ENCODE data around the gene VAC14.

The VAC14 gene

GRCh38 chr16:70700101-70701020 lies 100.6 kb downstream of the VAC14 start:
- Mint-ChIP-seq H3K4me1 (peaks cover 59% of the 10 kb centered on the region), H3K27ac (peak overlapping the region; percentile 88)

GRCh38 chr16:70699696-70700095 lies 101.3 kb downstream of the VAC14 start:
- no peak overlapping the region for H3K4me3 Mint-ChIP-seq
- no peak overlapping the region for H3K27ac Mint-ChIP-seq
- no peak for DNase-seq
- H3K27me3 Mint-ChIP-seq (ENCODE audit: low read depth, poor library complexity) = no peaks in the 10 kb centered on the region
- H3K4me1 Mint-ChIP-seq = peaks cover 62% of the 10 kb centered on the region
- H3K36me3 Mint-ChIP-seq (ENCODE audit: low read depth) = peaks cover 15% of the 10 kb centered on the region
- no peaks in the 10 kb centered on the region for H3K9me3 Mint-ChIP-seq
- no peak for TF ChIP-seq CTCF (IDR thresholded peaks at IDR 0.05)

More at GRCh38 chr16:70700101-70701020, 100.6 kb downstream of the VAC14 start:
- no peak for TF ChIP-seq CTCF (IDR thresholded peaks at IDR 0.05)
- no peak for DNase-seq
- peaks cover 13% of the 10 kb centered on the region for H3K36me3 Mint-ChIP-seq (ENCODE audit: low read depth)
- H3K4me3 Mint-ChIP-seq = no peak overlapping the region
- peaks cover 4% of the 10 kb centered on the region for H3K27me3 Mint-ChIP-seq (ENCODE audit: low read depth, poor library complexity)
- no peaks in the 10 kb centered on the region for H3K9me3 Mint-ChIP-seq

- Mint-ChIP-seq H3K27me3 (ENCODE audit: low read depth, poor library complexity) (no peaks in the 10 kb centered on the region), H3K36me3 (ENCODE audit: low read depth) (peaks cover 15% of the 10 kb centered on the region), H3K4me3 (no peak overlapping the region), H3K9me3 (no peaks in the 10 kb centered on the region), H3K27ac (peak overlapping the region; percentile 81), H3K4me1 (peaks cover 65% of the 10 kb centered on the region)
- no peak for TF ChIP-seq CTCF (IDR thresholded peaks at IDR 0.05)
- no peak for DNase-seq
These were observed 102.1 kb downstream of the VAC14 start for GRCh38 chr16:70698901-70699300.

- DNase-seq = no peak
- Mint-ChIP-seq H3K27me3 (ENCODE audit: low read depth, poor library complexity) (no peaks in the 10 kb centered on the region), H3K4me1 (peaks cover 63% of the 10 kb centered on the region), H3K4me3 (no peak overlapping the region), H3K27ac (no peak overlapping the region), H3K9me3 (no peaks in the 10 kb centered on the region), H3K36me3 (ENCODE audit: low read depth) (peaks cover 15% of the 10 kb centered on the region)
- TF ChIP-seq CTCF (IDR thresholded peaks at IDR 0.05) = no peak
These were observed 103.3 kb downstream of the VAC14 start for GRCh38 chr16:70697594-70698170.

GRCh38 chr16:70696952-70697593 lies 103.9 kb downstream of the VAC14 start:
- no peak for TF ChIP-seq CTCF (IDR thresholded peaks at IDR 0.05)
- no peak for DNase-seq
- no peaks in the 10 kb centered on the region for H3K9me3 Mint-ChIP-seq
- peaks cover 57% of the 10 kb centered on the region for H3K4me1 Mint-ChIP-seq
- H3K36me3 Mint-ChIP-seq (ENCODE audit: low read depth) = peaks cover 15% of the 10 kb centered on the region
- no peak overlapping the region for H3K27ac Mint-ChIP-seq
- no peaks in the 10 kb centered on the region for H3K27me3 Mint-ChIP-seq (ENCODE audit: low read depth, poor library complexity)
- no peak overlapping the region for H3K4me3 Mint-ChIP-seq

All from nephron progenitor cell (in vitro differentiated cells).